Erythroblast (primary cell): ENCODE results near the gene ANGEL1.

Experiments
- GATA1 ChIP-seq: IDR thresholded peaks from 2 replicates; pipeline ENCODE4 v1.6.1; 2011; ENCODE audit warnings: low read depth, mild to moderate bottlenecking, control low read depth, low read length, moderate library complexity
- POLR2A ChIP-seq: IDR thresholded peaks from 2 replicates; pipeline ENCODE4 v1.6.1; 2011; ENCODE audit warnings: mild to moderate bottlenecking, low read length

DNA sequence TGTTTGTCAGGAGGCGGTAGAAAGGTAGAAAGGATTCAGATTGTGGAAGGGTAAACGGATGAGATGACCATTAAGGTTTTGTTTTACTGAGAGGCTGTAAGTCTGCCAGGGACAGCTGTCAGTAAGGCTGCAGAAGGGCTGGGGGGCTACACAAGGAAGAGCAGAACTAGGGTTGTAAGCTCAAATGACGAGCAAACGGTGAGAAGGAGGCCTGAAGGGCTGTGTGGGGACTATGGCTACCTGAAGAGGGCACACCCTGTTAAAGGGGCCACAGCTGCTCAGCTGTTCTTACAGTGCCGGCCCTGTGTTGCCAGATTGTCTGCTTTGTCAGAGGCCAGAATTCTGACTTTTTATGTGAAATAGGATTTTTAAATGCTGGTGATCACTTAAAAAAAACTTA is 32.3 kb downstream of the ANGEL1 start:
- TF ChIP-seq POLR2A (no peak), GATA1 (no peak)
